ENCODE data around the gene STMND1. TPM values are rescaled to one million over a fixed set of nuclear protein-coding genes. Genes with fewer than 3 reads are reported as not detected.

The STMND1 gene
- total RNA-seq, 1 experiment from 2014 or later: not detected

DNA sequence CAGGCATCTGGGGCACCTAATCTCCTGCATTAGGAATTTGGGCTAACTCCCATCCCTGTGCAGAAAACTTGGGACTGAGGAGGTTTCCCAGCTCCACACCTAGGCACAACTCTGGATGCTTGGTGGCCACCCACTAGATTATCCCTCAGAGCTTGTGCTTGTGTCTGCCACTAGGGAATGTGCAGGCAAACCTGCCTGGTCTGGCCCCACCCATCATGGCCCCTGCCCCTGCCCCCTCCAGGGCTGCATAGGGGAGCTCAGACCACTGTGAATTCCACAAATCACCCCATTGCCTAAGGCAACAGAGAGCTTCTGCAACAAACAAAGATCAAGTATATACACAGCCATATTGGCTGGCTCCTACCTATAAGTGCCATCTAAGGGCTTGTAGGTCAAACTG, 31.1 kb downstream of the STMND1 start:
- Histone ChIP-seq H3K27me3 (no peaks in the 10 kb centered on the region), H3K9me3 (peaks cover 2% of the 10 kb centered on the region), H3K36me3 (no peaks in the 10 kb centered on the region), H3K4me3 (no peak overlapping the region)
- DNase-seq: no peak

DNA sequence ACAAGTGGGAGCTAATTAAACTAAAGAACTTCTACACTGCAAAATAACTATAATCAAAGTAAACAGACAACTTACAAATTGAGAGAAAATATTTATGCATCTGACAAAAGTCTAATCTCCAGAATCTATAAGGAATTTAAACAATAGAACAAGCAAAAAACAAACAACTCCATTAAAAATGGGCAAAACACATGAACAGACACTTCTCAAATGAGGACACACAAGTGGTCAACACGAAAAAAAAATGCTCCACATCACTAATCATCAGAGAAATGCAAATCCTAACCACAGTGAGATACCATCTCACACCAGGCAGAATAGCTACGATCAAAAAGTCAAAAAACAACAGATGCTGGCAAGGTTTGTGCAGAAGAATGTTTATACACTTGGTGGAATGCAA, 36.2 kb downstream of the STMND1 start:
- H3K9me3 ChIP-seq: peaks cover 2% of the 10 kb centered on the region
- no peak for DNase-seq
- H3K36me3 ChIP-seq: no peaks in the 10 kb centered on the region
- no peaks in the 10 kb centered on the region for H3K27me3 ChIP-seq
- H3K4me3 ChIP-seq: no peak overlapping the region

DNA sequence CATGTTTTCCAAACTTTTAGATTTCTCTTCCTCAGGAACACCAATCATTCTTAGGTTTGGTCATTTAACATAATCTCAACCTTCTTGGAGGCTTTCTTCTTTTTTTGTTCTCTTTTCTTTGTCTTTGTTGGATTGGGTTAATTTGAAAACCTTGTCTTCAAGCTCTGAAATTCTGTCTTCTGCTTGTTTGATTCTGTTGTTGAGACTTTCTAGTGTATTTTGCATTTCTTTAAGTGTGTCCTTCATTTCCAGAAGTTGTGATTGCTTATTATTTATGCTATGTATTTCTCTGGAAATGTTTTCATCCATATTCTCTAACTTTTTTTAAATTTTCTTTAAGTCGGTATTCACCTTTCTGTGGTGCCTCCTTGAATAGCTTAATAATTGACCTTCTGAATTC, 42.2 kb downstream of the STMND1 start:
- no peak overlapping the region for H3K4me3 ChIP-seq
- DNase-seq: no peak
- no peaks in the 10 kb centered on the region for H3K9me3 ChIP-seq
- no peaks in the 10 kb centered on the region for H3K27me3 ChIP-seq
- H3K36me3 ChIP-seq: no peaks in the 10 kb centered on the region

DNA sequence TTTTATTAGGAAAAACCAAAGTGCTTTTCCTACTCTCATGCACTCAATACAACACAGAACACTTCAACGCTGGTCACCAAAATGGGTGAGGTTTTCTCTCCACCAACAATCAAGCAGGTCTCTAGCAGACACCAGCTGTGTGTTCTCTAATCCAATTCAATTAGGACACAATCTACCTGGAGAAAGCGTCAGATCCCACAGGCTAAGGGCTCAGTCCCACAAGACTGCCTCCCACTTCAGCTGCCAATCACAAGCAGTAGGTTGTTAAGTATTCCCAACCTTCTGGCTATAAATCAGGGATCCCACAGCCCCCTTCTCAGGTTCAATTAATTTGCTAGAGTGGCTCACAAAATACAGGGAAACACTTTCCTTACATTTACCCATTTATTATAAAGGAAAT, 47.7 kb downstream of the STMND1 start:
- no peaks in the 10 kb centered on the region for H3K36me3 ChIP-seq

DNA sequence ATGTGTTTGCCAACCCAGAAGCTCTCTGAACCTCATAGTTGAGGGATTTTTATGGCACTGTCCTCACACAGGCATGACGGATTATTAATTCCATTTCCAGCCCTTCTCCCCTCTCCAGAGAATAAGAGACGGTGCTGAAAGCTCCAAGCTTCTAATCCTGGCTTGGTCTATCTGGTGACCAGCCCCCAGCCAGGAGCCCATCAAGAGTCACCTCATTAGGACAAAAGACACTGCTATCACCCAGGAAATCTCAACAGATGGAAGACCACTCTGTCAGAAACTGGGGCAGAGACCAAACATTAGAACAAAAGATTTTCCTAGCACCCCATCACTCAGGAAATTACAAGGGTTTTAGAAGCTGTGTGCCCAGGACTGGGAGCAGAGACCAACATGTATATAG, 48.2 kb downstream of the STMND1 start:
- Histone ChIP-seq H3K36me3 (no peaks in the 10 kb centered on the region), H3K27me3 (no peaks in the 10 kb centered on the region), H3K4me3 (no peak overlapping the region), H3K9me3 (no peaks in the 10 kb centered on the region; the same call in 1 of the 2 replicates)
- DNase-seq: no peak

More for the DNA sequence above, 47.7 kb downstream of the STMND1 start:
- no peaks in the 10 kb centered on the region; the same call in 1 of the 2 replicates for H3K9me3 ChIP-seq
- DNase-seq: no peak
- H3K27me3 ChIP-seq: no peaks in the 10 kb centered on the region
- H3K4me3 ChIP-seq: no peak overlapping the region

DNA sequence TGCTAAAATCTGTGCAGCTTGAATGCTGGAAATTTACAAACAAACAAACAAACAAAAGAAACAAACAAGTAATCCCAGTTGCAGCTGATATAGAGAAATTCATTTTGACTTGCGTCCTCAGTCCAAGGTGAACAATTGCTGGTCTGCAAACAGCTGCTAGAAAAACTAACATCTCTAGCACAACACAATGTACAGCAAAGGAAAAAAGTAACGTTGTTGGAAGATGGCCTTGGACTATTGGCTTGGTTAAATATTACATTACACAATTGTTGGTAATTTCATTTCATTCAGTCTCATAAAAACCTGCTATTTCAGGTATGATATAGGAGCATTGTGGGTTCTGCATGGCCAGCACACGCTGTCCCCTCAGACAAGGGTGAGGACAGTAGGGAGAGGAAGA, 50.0 kb downstream of the STMND1 start:
- no peak for DNase-seq
- H3K27me3 ChIP-seq: no peaks in the 10 kb centered on the region
- H3K36me3 ChIP-seq: no peaks in the 10 kb centered on the region
- H3K9me3 ChIP-seq: no peaks in the 10 kb centered on the region; the same call in 1 of the 2 replicates
- H3K4me3 ChIP-seq: no peak overlapping the region

DNA sequence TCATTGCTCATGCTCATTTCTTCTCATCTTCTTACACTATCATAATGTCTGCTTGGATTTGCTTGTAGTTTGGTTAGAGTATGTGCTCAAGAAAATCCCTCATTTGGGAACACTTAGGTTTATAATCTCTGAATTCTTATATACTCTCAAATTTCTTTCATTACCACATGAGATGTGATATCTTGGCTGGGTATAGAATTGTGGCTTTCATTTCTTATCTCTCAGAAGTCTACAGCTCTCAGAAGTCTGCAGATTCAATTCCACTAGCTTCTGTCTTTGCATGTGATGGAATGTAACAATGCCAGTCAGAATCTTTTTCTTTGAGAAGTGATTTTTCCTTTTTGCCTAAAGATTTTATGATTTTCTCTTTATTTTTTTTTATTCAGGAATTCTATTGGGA, 50.9 kb downstream of the STMND1 start:
- no peaks in the 10 kb centered on the region for H3K36me3 ChIP-seq
- H3K27me3 ChIP-seq: no peaks in the 10 kb centered on the region
- H3K9me3 ChIP-seq: no peaks in the 10 kb centered on the region; the same call in 1 of the 2 replicates
- no peak for DNase-seq
- H3K4me3 ChIP-seq: no peak overlapping the region

DNA sequence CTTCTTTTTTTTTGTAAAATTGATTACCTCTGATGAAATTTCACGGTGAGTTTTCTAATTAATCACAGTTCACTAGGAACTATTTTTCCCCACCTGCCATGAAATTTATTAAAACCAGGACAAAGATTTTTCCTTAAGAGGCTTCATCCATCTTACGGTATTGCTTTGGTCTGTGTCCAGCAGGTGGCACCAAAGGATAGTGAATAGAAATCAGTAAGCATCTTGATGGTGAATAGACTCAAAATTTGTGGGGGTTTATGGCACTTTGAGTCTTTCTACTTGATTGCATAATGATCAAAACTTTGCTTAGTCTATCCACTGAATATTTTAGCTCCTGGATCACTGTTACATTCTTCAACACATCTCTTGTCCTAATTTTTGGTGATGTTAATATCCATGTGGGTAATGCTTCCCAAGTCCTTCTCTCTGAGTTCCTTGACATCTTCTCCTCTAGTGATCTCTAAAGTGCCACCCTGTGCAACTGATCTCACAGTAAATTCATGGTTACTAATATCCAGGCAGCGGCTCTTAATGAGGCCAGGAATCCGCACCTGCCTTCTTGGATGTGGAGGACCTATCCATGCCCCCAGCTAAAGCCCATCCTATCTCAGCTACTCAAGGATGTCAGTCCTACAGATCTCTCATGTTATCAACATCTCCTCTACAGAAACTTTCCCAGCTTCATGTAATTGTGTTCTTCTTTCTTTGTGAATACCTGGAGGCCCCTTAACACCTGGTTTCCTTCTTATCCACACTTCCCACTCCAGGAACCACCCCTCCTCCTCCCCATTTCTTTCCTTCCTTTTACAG, 54.5 kb downstream of the STMND1 start:
- H3K36me3 ChIP-seq: no peaks in the 10 kb centered on the region
- DNase-seq: peak; percentile 17
- no peaks in the 10 kb centered on the region; the same call in 1 of the 2 replicates for H3K9me3 ChIP-seq
- H3K4me3 ChIP-seq: no peak overlapping the region
- H3K27me3 ChIP-seq: no peaks in the 10 kb centered on the region

DNA sequence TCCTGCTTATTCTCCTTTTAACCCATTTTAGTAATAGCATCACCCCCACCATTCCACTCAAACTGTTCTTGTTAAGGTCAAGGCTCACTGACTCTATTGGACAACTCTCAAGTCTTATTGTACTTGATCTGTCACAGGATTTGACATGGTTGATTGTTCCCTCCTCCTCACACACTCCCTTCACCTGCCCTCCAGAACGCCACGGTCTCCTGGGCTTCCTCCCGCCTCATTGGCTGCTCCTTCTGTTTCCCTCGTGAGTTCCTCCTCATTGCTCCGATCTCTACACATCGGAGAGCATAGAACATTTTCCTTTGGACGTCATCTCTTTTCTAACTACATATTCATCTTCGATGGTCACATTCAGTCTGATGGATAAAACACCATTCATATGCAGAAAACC, 55.1 kb downstream of the STMND1 start:
- Histone ChIP-seq H3K36me3 (no peaks in the 10 kb centered on the region), H3K4me3 (no peak overlapping the region), H3K9me3 (no peaks in the 10 kb centered on the region; the same call in 1 of the 2 replicates), H3K27me3 (no peaks in the 10 kb centered on the region)
- no peak for DNase-seq

DNA sequence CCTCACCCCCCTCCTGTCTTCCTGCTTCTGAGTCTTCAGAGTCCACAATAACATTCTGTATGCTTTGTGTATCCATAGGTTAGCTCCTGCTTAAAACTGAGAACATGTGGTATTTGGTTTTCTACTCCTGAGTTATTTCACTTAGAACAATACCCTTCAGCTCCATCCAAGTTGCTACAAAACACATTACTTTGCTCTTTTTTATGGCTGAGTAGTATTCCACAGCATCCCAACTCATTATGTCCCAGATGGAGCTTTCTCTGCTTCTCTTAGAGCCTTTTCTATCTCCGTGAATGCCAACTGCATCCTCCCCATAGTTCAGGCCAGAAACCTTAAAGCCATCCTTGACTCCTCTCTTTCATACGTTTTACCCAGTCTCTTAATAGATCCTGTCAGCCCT, 55.8 kb downstream of the STMND1 start:
- no peak overlapping the region for H3K4me3 ChIP-seq
- no peaks in the 10 kb centered on the region for H3K27me3 ChIP-seq
- H3K9me3 ChIP-seq: no peaks in the 10 kb centered on the region; the same call in 1 of the 2 replicates
- H3K36me3 ChIP-seq: no peaks in the 10 kb centered on the region
- DNase-seq: no peak

DNA sequence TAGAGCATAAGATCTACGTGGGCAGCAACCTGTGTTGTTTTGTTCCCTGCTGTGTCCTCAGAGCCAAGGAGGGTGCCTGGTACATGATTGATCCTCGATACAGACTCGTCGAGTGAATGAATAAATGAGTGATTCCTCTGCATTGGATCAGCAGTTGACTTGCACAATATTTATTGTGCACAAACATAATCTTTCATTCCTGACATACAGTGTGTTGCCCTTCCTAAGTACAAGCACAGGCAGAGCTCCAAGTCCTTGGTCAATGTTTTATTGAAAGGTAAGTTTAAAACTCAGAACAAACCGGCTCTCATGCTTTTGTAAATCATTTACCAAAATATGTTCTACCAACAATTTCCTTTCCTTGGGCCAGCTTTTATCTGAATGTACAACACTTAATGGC, 57.4 kb downstream of the STMND1 start:
- Histone ChIP-seq H3K4me3 (no peak overlapping the region), H3K9me3 (no peaks in the 10 kb centered on the region), H3K36me3 (no peaks in the 10 kb centered on the region), H3K27me3 (no peaks in the 10 kb centered on the region)
- DNase-seq: no peak

DNA sequence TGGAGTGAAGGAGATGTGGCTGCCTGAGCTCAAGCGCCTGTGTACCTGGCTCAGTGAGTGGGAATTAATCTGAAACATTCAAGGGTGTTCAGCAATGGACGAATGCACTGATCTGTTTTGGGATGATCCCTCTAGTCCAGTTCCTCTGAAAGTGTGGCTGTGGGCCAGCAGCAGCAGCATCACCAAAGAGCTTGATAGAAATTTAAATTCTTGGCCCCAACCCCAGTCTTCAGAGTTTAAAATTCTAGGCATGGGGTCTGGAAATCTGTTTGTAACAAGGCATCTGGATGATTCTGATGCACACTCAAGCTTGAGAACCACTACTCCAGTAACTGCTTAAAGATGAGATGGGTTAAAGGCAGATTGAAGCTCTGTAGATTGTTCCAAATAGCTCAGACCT, 59.2 kb downstream of the STMND1 start:
- no peak for DNase-seq
- no peaks in the 10 kb centered on the region for H3K9me3 ChIP-seq
- H3K4me3 ChIP-seq: no peak overlapping the region
- no peaks in the 10 kb centered on the region for H3K27me3 ChIP-seq
- no peaks in the 10 kb centered on the region for H3K36me3 ChIP-seq

DNA sequence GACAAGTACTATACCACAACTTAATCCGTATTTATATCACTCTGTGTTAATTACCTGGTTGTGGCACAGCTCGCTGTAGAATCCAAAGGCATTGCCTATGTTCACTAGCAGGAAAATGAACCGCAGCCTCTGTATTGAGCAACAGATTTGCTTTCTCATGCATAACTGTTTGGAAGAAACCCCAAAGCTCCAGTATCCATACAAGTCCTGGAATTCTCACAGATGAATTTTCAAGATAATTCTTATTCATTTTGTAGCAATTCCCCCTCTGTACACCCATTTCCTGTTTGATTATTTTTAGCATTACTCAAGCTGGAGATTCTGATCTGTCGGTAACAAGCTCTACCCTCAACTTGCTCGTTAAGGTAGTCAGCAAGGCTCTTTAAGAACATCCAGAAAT, 63.5 kb downstream of the STMND1 start:
- Histone ChIP-seq H3K27me3 (no peaks in the 10 kb centered on the region), H3K4me3 (no peak overlapping the region), H3K36me3 (no peaks in the 10 kb centered on the region), H3K9me3 (no peaks in the 10 kb centered on the region)
- DNase-seq: no peak

DNA sequence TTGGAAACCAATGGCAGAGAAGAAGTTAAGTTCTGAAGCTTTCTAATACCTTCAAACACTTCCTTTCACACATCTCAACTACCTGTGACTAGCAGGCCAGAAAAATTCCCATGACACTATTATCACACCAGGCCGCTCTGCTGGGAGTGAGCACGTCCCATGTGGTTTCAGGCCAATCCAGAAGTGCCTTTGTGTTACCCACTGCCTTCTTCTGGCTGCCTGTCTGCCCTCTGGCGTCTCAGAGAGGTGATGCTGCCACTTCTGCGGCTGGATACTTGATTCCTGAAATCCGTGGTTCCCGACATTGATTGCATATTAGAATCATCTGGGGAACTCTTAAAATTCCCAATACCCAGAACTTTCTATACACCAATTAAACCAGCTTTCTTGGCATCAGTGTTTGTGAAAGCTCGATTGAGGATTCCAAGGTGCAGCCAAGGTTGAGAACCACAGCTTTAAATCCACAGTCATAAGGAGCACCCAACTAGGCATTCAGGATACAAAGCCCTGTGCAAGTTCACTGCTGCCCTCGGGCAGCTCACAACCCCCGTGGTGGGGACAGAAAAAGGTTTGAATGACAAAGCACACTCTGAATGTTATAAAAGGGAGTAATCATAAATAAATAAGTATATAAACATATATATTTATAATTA, 65.6 kb downstream of the STMND1 start:
- no peak overlapping the region for H3K4me3 ChIP-seq
- no peaks in the 10 kb centered on the region for H3K27me3 ChIP-seq
- no peaks in the 10 kb centered on the region for H3K9me3 ChIP-seq
- no peaks in the 10 kb centered on the region for H3K36me3 ChIP-seq
- peak; percentile 59 for DNase-seq

DNA sequence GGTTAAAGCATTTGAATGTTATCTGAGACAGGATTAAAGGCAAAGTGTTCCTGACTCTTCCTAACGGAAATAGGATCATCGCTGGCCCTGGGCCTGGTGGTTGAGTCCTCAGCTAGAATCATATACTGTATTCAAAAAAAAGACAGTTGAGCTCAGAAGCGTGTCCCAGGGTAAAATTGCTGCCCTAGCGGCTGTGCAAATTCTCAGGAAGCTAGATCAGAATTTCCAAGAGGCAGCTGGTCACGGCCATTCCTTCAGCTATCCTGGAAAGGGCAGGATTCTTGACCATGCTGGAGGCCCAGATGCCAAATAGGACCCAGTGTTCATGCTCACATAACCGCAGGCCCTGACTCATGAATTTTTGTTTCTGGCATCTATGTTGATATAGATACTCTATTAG, 67.4 kb downstream of the STMND1 start:
- no peak overlapping the region for H3K4me3 ChIP-seq
- no peaks in the 10 kb centered on the region for H3K9me3 ChIP-seq
- DNase-seq: peak; percentile 89
- no peaks in the 10 kb centered on the region for H3K27me3 ChIP-seq
- no peaks in the 10 kb centered on the region for H3K36me3 ChIP-seq

DNA sequence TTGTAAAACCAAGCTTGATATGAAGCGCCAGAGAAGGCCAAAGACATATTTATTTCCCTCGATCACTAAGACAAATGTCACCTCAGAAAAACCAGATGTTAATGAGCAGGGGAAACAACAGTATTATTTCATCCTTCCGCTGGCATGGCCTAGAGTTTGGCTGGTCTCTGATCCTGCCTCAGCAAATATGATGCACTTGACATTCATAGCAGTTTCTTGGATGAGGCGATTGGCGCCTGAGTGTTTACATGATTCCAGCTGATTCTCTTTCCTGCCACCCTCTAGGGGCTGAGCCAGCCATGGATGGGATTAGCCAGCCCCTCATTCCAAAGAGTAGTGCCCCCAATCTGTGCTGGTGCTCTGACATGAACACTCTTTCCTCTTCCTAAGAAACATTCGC, 67.9 kb downstream of the STMND1 start:
- no peaks in the 10 kb centered on the region for H3K27me3 ChIP-seq
- H3K36me3 ChIP-seq: no peaks in the 10 kb centered on the region
- peak; percentile 53 for DNase-seq
- H3K4me3 ChIP-seq: no peak overlapping the region
- no peaks in the 10 kb centered on the region for H3K9me3 ChIP-seq

DNA sequence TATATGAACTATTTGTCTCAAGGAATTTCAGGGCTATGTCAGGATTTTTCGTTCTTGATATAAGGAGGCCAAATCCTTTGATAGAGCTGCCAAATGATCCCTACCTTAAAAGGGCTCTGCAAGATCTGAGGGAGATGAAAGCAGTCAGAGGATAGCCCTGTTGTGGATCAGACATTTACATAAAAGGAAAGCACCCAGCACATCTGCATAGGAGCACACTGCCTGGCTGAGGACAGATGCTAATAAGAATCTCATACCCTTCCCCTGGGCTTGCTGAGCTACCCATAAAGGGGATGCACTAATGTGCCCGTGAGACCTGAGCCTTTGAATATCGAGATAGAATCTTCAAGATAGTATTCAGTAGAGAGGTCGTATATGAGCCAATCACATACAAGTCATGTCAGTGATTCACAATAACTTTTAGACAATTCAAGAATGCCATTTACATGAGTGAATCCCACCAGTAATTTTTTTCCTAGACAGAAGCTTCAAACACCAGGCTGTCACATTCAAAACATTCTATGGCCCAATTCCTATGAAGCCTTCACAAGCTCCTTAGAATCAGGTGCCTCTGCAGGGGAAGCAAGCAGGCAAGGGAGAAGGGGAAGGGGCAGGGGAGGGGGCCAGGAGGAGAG, 71.1 kb downstream of the STMND1 start:
- H3K4me3 ChIP-seq: no peak overlapping the region
- no peaks in the 10 kb centered on the region for H3K36me3 ChIP-seq
- no peaks in the 10 kb centered on the region for H3K27me3 ChIP-seq
- H3K9me3 ChIP-seq: no peaks in the 10 kb centered on the region
- no peak for DNase-seq
